Retinal pigment epithelial cell (primary cell): ENCODE results near the gene VN1R4.
"Not testable (repeated sequence)": the region's sequence is repeated elsewhere in the genome, so short reads cannot be mapped to it uniquely, and the experiment has no call there.

Experiments
- DNase-seq: peaks from one replicate; pipeline ENCODE4 v3.0.0-alpha.2; 2010; ENCODE audit warnings: low read depth
- H3K4me3 ChIP-seq: 2 replicates; pipeline ENCODE4 v1.5.1; 2011; ENCODE audit warnings: mild to moderate bottlenecking, low read length, control low read depth, moderate library complexity
- CTCF ChIP-seq: conservative IDR thresholded peaks from 2 replicates; pipeline ENCODE4 v1.5.1; 2011; ENCODE audit warnings: low read depth, low read length, control low read depth, inconsistent platforms

VN1R4 gene

GRCh38 chr19:53285087-53285486, 17.6 kb upstream of the VN1R4 start:
- DNase-seq: no peak
- no peak for TF ChIP-seq CTCF

GRCh38 chr19:53281947-53282346, 14.4 kb upstream of the VN1R4 start:
- not testable (repeated sequence) for DNase-seq, H3K4me3 ChIP-seq

More at GRCh38 chr19:53285087-53285486, 17.6 kb upstream of the VN1R4 start:
- no peak overlapping the region for H3K4me3 ChIP-seq

- no peak for TF ChIP-seq CTCF
- no peak for DNase-seq
- H3K4me3 ChIP-seq: no peak overlapping the region
These were observed 8.0 kb upstream of the VN1R4 start for GRCh38 chr19:53275480-53275879.

- no peak overlapping the region for H3K4me3 ChIP-seq
- no peak for DNase-seq
- TF ChIP-seq CTCF: no peak
These were observed 4.5 kb upstream of the VN1R4 start for GRCh38 chr19:53272044-53272443.

GRCh38 chr19:53269861-53270260, 2.3 kb upstream of the VN1R4 start:
- not testable (repeated sequence) for H3K4me3 ChIP-seq, DNase-seq

GRCh38 chr19:53257715-53258342, 9.7 kb downstream of the VN1R4 start, which contains the start of gene VN1R2:
Gene VN1R2 (plus strand): TSS chr19:53258292. CDS start chr19:53258376, 84 bp downstream.
- H3K4me3 ChIP-seq, DNase-seq: not testable (repeated sequence)

- TF ChIP-seq CTCF: no peak
- H3K4me3 ChIP-seq: peak within 1 kb of the TSS; percentile 95
- peak; percentile 30 for DNase-seq
These were observed 12.8 kb downstream of the VN1R4 start, which contains the start of gene ZNF677 for GRCh38 chr19:53254411-53255341. Gene ZNF677 (minus strand): TSS chr19:53254873. CDS start chr19:53251550, 3,323 bp downstream.

- H3K4me3 ChIP-seq: no peak overlapping the region
- DNase-seq: no peak
- TF ChIP-seq CTCF: no peak
These were observed 21.0 kb downstream of the VN1R4 start for GRCh38 chr19:53246498-53246897.
